DMS 273 treated with DMSO at 0.1 percent for 48 hours (cell line): Measurements from ENCODE around the gene FAM107B.

ENCODE experiments used
- DNase-seq: peaks from one replicate; lab custom pipeline; 2025; lab: John Stamatoyannopoulos, UW

The FAM107B gene

DNA sequence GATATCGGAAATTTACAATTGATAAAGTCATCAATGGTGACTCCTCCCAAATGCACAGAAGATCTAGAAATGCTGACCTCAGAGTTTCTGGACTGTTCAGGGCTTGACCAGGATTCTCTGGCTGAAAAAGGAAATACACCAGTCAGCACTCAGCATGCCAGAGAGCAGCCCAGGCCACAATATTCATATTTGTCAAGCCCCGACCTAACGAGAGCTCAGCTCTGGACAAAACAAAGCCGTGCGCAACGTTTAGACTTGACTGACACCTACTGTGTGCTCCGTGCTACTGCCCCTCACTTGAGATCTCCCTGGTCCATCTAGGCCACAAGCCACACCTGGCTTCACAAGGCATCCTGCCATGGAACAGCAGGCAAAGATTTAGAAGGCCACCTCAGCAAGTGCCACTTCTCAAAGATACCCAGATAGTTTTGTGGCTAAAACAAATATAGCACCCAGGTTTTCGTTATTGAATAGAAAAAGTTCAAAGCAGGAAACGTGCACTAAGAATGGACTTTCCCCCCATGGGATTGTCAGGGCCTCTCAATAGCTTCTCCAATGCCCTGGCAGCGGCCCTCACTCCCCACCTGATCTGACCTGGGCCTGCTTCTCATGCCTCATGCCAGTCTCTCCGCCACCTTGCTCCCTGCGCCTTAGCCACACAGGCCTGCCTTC is 218.3 kb downstream of the FAM107B start:
- no peak for DNase-seq

GRCh38 chr10:14555807-14556206 is 218.9 kb downstream of the FAM107B start:
- DNase-seq = no peak

DNA sequence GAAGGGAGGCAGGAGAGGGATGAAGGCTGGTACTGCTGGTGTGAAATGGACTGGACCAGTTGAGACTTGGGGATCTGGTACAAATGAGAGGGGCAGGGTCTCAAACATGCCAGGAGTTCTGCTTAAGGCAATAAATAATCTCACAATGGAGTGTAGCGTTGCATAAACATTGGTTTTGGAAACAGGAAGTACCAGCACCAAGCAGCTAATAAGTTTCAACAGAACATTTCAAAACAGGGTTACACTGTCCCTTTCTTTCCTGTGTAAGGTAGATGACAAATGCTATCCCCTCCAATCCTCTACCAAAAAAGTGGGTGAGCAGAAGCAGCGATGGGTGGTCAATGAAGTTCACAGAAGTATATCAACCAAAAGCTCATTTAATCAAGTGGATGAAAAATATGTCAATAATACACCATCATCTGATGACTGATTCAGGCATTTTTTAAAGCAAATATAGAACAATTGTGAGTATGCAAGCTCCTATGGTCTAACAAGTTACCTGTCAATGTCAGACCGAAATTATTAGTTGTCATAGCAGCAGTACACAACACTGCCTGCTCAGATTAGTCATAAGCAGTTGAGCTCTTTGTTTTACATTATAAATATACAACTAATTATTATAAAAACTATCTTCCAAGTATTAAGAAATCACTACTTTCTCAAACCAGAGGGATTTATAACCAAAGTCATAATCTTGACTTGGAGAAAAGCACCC is 220.0 kb downstream of the FAM107B start:
- DNase-seq = no peak

- no peak for DNase-seq
These were observed 220.6 kb downstream of the FAM107B start for GRCh38 chr10:14554091-14554490.

- DNase-seq = no peak
These were observed 221.2 kb downstream of the FAM107B start for GRCh38 chr10:14553448-14553847.

- no peak for DNase-seq
These were observed 222.7 kb downstream of the FAM107B start for GRCh38 chr10:14552015-14552414.

GRCh38 chr10:14550471-14550981 is 224.2 kb downstream of the FAM107B start:
- DNase-seq = no peak

DNA sequence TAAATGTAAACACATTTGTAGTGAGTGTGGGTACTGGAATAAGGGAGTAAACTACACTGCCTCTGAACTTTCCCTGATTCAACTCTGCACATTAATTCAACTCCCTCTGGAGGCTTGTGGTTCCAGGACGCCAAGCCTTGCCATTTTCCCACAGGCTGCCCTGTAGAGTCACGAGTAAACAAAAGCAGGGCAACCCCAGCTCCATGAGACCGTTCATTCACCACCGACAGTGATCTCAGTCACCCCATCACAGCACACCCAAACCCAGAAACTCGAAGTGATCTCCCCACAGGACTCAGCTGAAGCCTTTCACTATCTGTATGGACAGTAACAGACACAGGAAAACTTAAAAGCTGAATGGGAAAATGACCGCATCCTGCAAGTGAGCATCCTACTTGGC is 225.2 kb downstream of the FAM107B start:
- DNase-seq = no peak

DNA sequence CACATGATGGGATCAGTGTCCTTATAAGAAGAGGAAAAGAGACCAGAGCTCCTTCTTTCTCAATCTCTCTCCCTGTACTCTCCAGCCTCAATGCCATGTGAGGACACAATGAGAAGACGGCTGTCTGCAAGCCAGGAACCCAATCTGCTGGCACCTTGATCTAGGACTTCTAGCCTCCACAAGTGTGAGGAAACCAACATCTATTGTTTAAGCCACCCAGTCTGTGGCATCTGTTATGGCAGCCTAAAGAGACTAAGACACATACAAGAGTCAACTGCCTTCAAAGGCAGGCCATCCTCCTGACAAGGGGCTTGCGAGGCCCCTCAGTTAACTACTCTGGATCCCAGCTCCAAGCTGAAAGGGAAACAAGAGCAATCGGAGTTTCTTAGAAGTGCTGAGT is 225.7 kb downstream of the FAM107B start:
- no peak for DNase-seq

GRCh38 chr10:14548474-14548873 is 226.2 kb downstream of the FAM107B start:
- no peak for DNase-seq

GRCh38 chr10:14547816-14548215 is 226.9 kb downstream of the FAM107B start:
- DNase-seq = no peak

DNA sequence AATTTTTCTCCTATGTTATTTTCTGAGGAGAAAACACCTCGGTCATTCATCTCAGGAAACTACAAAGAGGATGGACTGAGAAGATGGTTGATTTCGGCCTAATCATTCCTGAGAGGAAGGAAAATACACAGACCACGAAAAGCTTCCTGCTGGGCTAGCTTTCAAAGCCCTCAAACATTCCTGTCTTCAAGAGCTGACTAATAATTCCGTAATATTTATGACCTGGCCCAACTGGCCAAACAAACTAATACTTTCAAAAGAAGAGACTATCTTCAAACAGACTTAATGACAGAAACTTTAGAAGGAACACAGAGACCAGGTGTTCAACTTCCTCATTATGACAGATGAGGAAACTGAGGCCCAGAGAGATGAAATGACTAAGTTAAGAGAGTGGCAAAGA is 228.9 kb downstream of the FAM107B start:
- no peak for DNase-seq

DNA sequence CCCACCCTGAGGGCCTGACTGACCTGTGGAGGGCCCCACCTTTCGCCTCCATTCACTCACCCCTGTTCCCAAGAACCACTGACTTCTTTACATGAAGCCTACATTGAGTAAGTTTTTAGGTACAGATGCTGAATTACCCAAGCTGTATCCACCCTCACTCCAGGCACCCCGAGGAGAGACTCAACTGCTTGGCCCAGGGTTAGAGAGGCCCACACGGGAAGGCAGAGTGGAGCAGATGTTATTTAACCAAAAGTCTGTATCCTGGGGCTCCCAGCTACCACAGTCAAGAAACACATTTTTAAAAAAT is 230.8 kb downstream of the FAM107B start:
- no peak for DNase-seq

DNA sequence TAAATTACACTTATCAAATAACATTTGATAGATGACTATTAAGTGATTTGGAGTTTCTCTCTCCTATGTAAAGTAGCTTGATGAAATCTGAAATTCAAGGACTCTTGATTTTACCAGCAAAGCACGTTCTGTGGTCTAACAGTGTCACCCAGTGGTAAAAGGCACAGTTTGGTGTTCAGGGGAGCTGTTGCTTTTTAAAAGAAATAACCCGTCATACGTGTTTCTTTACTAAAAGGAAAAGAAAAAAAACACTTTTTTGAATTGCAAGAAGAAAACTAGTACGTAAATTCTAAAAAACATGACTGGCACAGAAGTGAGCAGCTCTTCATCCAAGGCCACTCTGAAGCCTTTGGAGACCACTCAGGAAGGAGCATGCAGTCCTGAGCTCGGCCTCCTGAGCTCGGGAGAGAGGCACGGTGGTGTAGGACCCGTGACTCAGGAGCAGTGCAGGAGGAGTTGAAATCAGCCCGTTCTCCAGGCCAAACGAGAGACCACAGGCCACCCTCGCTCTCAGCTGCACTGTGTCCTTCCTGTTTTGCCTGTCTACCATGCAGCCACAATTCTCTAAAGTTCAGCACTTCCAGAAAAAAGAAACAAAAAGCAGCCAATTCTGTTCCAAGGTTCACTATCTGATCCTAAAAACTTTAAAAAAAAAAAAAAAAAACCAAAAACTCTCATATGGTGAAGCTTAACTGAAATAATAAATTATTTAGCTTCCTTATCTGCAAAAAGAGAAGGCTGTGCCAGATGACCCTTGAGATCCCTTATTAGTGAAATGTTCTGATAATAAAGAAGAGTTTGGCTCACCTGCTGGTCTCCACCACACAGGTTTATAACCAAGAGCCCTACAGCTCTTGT is 231.4 kb downstream of the FAM107B start:
- DNase-seq = no peak

DNA sequence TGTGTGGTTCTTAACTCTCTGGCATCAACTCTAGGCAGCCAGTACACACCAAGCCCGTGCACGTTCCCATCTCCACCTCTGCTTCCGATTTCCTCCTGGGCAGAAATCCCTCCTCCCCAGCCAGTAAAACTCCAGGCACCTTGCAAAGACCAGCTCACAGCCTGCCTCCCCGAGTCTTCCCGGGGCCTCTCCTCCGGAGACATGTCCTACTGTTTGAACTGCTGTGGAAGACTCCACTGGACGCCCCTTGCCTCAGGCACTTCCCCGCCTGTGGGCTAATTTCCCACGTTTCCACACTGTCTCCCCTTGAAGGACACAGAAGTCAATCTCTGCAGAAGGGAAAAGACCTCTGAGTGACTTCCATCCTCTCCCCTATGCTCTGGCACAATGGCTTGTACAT is 233.3 kb downstream of the FAM107B start:
- DNase-seq = no peak

DNA sequence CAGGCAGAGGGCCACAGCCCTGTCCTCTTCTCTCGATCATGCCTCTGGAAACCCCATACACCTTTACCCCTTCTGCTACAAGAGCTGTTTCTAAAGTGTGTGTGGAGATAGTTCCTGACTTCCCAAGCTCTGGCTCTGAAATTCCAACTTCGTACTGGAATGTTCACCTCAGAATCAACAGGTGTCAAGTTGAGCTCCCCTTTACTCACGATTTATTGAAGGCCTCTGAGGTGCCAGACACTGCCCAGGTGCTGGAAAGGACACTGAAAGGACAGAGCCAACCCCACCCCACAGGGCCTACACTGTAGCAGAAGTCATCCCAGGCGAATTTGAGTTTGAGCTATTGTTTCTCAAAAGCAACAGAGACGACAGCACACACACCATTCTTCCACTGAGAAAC is 234.1 kb downstream of the FAM107B start:
- no peak for DNase-seq

GRCh38 chr10:14540062-14540461 is 234.6 kb downstream of the FAM107B start:
- DNase-seq = no peak

- DNase-seq = no peak
These were observed 235.5 kb downstream of the FAM107B start for GRCh38 chr10:14539176-14539575.

DNA sequence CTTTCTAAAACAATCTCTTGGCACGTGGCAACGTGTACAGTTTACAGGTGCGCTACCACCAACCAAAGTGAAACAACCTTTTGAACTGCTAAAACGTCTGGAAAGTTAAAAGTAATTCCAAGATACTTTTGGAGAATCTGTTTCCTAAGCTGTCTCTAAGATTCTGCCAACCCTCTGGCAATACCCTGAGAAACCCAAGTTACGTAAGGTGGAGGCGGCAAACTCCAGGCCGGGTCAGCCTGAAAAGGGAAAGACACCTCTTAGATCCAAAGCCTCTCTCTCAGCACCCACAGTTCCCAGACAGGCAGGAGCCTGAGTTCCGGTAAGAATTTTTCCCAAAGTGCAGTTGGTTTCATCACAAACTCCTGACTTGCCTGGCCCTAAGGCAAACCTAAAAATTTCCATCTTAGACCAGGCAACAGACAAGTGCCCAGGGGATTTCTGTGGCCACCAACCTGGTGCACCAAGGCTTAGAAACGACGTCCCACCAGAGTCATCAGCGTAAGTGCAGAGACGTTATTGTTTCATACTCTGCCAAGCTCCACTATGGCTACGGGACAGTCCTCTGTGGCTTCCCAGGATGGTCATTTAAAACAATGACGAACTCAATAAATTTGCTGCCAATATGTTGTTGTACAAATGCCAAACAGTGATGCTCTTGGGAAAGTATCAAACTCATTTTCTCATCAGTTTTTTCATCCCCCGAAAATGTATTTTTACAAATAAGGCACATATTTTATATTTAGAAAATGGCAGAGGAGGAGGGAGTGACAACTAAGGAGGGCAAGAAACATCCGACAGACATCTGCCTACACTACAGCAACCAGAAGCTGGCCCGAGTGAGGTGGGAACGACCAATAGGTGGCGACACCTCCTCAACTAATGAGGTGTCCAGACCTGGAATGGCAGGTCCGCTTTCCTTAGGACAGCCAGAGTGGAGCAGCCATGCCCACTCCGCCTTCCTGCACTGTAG is 238.2 kb downstream of the FAM107B start:
- DNase-seq = no peak

DNA sequence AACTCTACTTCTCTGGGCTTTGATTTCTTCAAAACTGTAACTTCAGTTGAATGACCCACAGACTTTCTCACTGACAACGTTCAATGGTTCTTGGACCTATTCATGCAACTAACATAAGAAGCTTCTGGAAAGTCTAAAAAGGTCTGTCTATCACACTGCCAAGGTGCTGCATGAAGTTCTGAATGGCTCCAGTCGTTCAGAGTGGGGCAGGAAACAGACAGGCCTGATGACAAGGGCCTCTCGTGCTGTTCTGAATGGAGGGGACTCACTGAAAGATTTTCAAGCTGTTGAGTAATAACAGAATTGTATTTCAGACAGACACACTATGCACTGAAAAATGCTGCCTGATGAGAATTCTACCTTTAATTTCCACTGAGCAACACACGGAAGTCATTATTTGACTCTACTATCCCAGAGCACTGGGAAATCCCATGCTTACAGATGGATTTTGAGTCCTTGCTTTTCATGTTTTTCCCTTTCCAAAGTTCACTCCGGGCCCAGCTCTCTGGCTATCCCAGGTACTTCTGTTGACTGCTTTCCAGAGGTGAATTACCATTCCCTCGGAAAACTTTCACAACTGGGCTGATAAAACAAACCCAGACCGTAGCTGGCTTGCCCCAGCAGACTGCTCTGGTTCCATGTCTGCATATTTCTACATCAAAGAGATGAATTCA is 239.1 kb downstream of the FAM107B start:
- no peak for DNase-seq

DNA sequence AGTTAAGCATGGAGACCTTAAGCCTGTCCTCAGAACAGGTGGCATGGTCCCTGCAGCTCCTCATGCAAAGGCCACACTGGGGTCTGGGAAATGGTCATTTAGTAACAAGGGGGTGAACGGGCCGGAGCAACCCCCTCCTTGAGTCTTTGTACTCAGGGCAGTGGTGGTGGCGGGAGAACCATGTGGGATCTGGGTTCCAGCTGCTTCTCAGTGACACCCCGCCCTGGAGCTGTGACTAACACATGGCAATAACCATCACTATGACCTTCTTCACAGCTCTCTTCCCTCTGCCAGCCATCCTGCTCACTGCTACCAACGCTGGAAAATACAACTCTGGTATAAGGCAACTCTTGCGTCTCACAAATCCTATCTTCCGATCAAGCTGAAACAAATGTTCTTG is 240.5 kb downstream of the FAM107B start:
- DNase-seq = no peak
